Stimulated activated naive CD8-positive, alpha-beta T cell treated with anti-CD3 and anti-CD28 coated beads, Interleukin-15, Interleukin-2, amounts not matched to agents 100 ng/mL and 50 ng/mL, for 24 hours (primary cell): ENCODE measurements around the gene ZNF664.

ENCODE experiments used
- H3K27ac Mint-ChIP-seq: one replicate; pipeline ENCODE4 v1.8.0; 2021; ENCODE audit warnings: mild to moderate bottlenecking, mixed read lengths
- H3K27me3 Mint-ChIP-seq: one replicate; pipeline ENCODE4 v1.8.0; 2021; ENCODE audit warnings: mixed read lengths
- H3K36me3 Mint-ChIP-seq: one replicate; pipeline ENCODE4 v1.8.0; 2021; ENCODE audit warnings: low read depth, mixed read lengths
- H3K4me1 Mint-ChIP-seq: one replicate; pipeline ENCODE4 v1.8.0; 2021; ENCODE audit warnings: low read depth, mixed read lengths
- H3K4me3 Mint-ChIP-seq: one replicate; pipeline ENCODE4 v1.8.0; 2021; ENCODE audit warnings: mild to moderate bottlenecking, mixed read lengths
- H3K9me3 Mint-ChIP-seq: one replicate; pipeline ENCODE4 v1.8.0; 2021; ENCODE audit warnings: mixed read lengths

Gene ZNF664

DNA sequence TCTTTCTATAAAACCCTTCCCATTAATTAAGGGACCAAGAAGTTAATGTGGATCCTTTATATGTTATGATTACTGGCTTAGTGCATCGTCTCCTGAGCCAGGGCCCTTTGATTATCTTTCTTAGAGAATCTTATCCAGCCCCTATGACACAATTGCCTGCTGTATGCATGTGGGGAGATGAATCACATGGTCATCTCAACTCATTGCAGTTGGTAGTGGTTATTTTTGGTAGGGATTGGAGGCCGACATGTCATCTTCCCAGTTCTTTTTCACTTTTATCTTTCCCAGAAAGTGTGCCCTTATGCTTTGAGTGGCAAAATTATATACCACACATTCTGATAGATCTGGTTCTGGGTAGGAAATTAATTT lies 26.0 kb downstream of the ZNF664 start:
- H3K27ac Mint-ChIP-seq, result no peak overlapping the region
- no peaks in the 10 kb centered on the region for H3K9me3 Mint-ChIP-seq
- H3K4me1 Mint-ChIP-seq, result peaks cover 21% of the 10 kb centered on the region
- H3K27me3 Mint-ChIP-seq, result no peaks in the 10 kb centered on the region
- no peak overlapping the region for H3K4me3 Mint-ChIP-seq
- H3K36me3 Mint-ChIP-seq, result peaks cover 14% of the 10 kb centered on the region

DNA sequence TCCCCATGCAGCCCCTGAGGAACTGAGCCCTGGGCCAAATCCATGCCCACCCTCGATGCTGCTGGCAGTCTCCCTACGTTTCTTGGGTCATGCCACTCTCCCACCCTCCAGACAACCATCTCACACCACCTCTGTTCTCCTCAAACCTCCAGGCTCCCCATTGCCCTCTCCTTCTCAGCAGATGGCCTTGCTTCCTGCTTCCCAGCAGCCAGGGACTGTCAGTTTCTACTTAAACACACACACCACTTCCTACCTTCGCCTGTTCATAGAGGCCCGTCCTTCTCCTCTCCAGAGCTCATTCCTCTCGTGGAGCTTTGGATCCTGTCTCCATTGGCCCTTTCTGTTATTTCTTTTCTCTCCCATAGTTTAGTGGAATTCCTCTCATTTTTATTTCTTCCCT lies 27.1 kb downstream of the ZNF664 start:
- Mint-ChIP-seq H3K36me3 (peaks cover 8% of the 10 kb centered on the region), H3K27me3 (no peaks in the 10 kb centered on the region), H3K27ac (no peak overlapping the region), H3K4me3 (no peak overlapping the region), H3K4me1 (peaks cover 14% of the 10 kb centered on the region), H3K9me3 (no peaks in the 10 kb centered on the region)

- Mint-ChIP-seq H3K27me3 (no peaks in the 10 kb centered on the region), H3K27ac (no peak overlapping the region), H3K36me3 (peaks cover 16% of the 10 kb centered on the region), H3K9me3 (no peaks in the 10 kb centered on the region), H3K4me3 (no peak overlapping the region), H3K4me1 (peaks cover 11% of the 10 kb centered on the region)
Measured at GRCh38 chr12:124001343-124001742, 28.3 kb downstream of the ZNF664 start.

DNA sequence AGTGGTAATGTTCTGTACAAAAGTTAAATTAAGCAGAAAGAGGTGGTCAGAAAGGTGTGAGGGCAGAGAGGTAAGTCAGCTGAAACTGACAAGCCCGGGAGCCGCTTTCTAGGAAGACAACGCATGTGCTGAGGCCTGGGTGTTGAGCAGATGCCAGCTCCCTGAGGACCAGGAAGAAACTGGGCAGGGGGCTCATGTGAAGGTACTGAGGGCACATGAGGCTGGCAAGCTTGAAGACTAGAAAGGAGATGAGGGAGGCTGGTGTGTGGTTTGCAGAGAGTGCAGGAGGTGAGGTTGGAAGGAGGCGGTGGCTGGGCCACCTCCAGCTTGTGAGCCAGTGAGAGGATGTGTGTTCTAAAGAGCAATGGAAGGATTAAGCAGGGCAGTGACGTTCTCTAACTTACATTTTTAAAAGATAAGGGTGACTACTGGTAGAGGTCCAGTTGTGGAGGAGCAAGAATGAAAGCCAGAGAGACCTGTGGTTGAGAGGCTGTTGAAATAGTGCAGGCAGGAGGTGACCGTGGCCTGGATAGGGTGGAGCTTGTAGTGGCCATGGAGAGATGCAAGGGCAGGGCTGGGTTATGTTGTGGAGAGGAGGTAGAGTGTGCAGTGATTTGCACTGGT lies 29.1 kb downstream of the ZNF664 start:
- Mint-ChIP-seq H3K27ac (no peak overlapping the region), H3K4me3 (no peak overlapping the region), H3K9me3 (no peaks in the 10 kb centered on the region), H3K36me3 (peaks cover 18% of the 10 kb centered on the region), H3K27me3 (no peaks in the 10 kb centered on the region), H3K4me1 (peaks cover 16% of the 10 kb centered on the region)

- Mint-ChIP-seq H3K4me3 (no peak overlapping the region), H3K4me1 (peaks cover 20% of the 10 kb centered on the region), H3K27me3 (no peaks in the 10 kb centered on the region), H3K36me3 (peaks cover 19% of the 10 kb centered on the region), H3K9me3 (no peaks in the 10 kb centered on the region), H3K27ac (no peak overlapping the region)
Measured at GRCh38 chr12:124002654-124003053, 29.6 kb downstream of the ZNF664 start.

- H3K27me3 Mint-ChIP-seq, result no peaks in the 10 kb centered on the region
- peaks cover 22% of the 10 kb centered on the region for H3K36me3 Mint-ChIP-seq
- H3K27ac Mint-ChIP-seq, result no peak overlapping the region
- H3K9me3 Mint-ChIP-seq, result no peaks in the 10 kb centered on the region
- H3K4me1 Mint-ChIP-seq, result peaks cover 29% of the 10 kb centered on the region
- H3K4me3 Mint-ChIP-seq, result no peak overlapping the region
Measured at GRCh38 chr12:124004233-124004875, 31.3 kb downstream of the ZNF664 start.

- Mint-ChIP-seq H3K4me3 (peak overlapping the region; percentile 31), H3K4me1 (peaks cover 29% of the 10 kb centered on the region), H3K9me3 (no peaks in the 10 kb centered on the region)
Measured at GRCh38 chr12:124006085-124006845, 33.2 kb downstream of the ZNF664 start.

GRCh38 chr12:124006846-124007713 lies 34.1 kb downstream of the ZNF664 start:
- no peaks in the 10 kb centered on the region for H3K9me3 Mint-ChIP-seq
- H3K36me3 Mint-ChIP-seq, result peaks cover 38% of the 10 kb centered on the region
- H3K4me3 Mint-ChIP-seq, result peak overlapping the region; percentile 31
- H3K27me3 Mint-ChIP-seq, result no peaks in the 10 kb centered on the region
- H3K27ac Mint-ChIP-seq, result peak overlapping the region; percentile 51
- H3K4me1 Mint-ChIP-seq, result peaks cover 29% of the 10 kb centered on the region

More at GRCh38 chr12:124006085-124006845, 33.2 kb downstream of the ZNF664 start:
- peak overlapping the region; percentile 51 for H3K27ac Mint-ChIP-seq
- peaks cover 32% of the 10 kb centered on the region for H3K36me3 Mint-ChIP-seq
- no peaks in the 10 kb centered on the region for H3K27me3 Mint-ChIP-seq

DNA sequence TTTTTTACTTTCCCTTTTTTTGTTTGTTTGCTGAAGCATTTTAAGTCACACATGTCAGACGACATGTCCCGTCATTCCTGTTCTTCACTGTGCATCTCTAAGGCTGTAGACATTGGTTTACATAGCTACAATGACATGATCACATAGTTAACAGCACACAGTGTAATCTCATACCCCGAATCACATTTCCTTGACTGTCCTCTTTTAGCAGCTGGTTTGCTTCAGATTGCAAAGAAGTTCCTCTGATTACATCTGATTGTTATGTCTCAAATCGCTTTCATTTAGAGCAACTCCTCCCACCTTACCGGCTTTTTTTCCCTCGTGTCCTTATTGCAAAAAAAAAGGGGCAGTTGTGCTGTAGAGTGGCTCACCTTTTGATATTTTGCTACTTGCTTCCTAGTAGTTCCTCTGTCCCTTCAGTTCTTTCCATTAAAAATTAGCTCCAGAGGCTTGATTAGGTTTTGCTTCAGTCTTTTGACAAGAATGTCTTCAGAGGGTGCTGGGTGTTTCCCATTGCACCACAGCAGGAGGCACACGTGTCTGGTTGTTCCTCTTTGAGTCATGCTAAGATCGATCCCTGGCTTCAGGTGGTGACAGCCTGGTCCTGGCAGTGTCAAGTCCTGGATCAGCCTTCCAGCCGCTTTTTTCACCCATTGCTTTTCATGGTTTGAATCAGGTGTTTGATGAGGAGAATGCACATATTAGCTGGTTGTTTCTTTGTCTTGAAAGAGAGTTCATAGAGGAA lies 35.0 kb downstream of the ZNF664 start:
- Mint-ChIP-seq H3K4me3 (no peak overlapping the region), H3K9me3 (no peaks in the 10 kb centered on the region), H3K27me3 (no peaks in the 10 kb centered on the region), H3K36me3 (peaks cover 48% of the 10 kb centered on the region), H3K4me1 (peaks cover 29% of the 10 kb centered on the region), H3K27ac (no peak overlapping the region)

DNA sequence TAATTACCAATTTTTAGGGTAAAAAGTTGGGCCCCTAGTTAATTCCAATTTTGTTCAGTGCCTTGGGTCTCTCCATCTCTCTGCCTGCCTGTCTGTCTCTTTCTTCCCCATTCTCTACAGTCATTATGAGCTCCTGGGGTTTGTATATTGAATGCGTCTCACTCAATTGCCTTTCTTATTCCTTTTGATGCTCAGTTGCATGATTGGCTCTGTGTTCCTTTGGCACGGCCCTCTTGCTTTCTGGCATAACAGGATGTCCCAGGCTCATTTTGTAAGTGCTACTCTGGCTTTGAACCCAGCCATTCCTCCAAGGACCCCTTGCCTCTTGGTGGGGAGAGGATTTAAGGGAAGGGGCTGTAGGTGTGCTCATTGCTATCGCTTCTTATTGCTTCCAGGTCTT lies 35.6 kb downstream of the ZNF664 start:
- Mint-ChIP-seq H3K9me3 (no peaks in the 10 kb centered on the region), H3K36me3 (peaks cover 52% of the 10 kb centered on the region), H3K27me3 (no peaks in the 10 kb centered on the region), H3K4me3 (no peak overlapping the region), H3K27ac (no peak overlapping the region), H3K4me1 (peaks cover 29% of the 10 kb centered on the region)

DNA sequence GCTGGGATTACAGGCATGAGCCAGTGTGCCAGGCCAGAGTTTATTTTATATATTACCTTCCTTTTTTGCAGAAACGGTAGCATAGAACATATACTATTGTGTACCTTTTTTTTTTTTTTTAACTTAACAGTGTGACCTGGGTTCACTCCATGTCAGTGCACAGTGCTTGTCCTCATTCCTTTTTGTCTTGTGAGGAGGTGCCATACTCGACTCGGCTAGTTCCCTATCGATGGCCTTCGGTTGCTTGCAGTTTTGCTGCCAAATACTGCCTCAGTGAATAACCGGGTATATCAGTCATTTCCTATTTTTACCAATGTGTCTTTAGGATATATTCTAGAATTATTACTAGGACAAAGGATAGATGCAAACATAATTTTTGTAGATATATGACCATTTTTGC lies 36.8 kb downstream of the ZNF664 start:
- peaks cover 60% of the 10 kb centered on the region for H3K36me3 Mint-ChIP-seq
- no peak overlapping the region for H3K4me3 Mint-ChIP-seq
- H3K9me3 Mint-ChIP-seq, result no peaks in the 10 kb centered on the region
- no peak overlapping the region for H3K27ac Mint-ChIP-seq
- H3K4me1 Mint-ChIP-seq, result peaks cover 29% of the 10 kb centered on the region
- no peaks in the 10 kb centered on the region for H3K27me3 Mint-ChIP-seq

- no peaks in the 10 kb centered on the region for H3K27me3 Mint-ChIP-seq
- peaks cover 58% of the 10 kb centered on the region for H3K36me3 Mint-ChIP-seq
- peaks cover 27% of the 10 kb centered on the region for H3K4me1 Mint-ChIP-seq
- H3K9me3 Mint-ChIP-seq, result no peaks in the 10 kb centered on the region
- no peak overlapping the region for H3K4me3 Mint-ChIP-seq
- peak overlapping the region; percentile 7 for H3K27ac Mint-ChIP-seq
Measured at GRCh38 chr12:124010687-124011086, 37.7 kb downstream of the ZNF664 start.

GRCh38 chr12:124011435-124012115 lies 38.6 kb downstream of the ZNF664 start:
- peaks cover 50% of the 10 kb centered on the region for H3K36me3 Mint-ChIP-seq
- H3K4me1 Mint-ChIP-seq, result peaks cover 18% of the 10 kb centered on the region
- H3K9me3 Mint-ChIP-seq, result no peaks in the 10 kb centered on the region
- no peak overlapping the region for H3K4me3 Mint-ChIP-seq
- H3K27ac Mint-ChIP-seq, result no peak overlapping the region
- no peaks in the 10 kb centered on the region for H3K27me3 Mint-ChIP-seq

DNA sequence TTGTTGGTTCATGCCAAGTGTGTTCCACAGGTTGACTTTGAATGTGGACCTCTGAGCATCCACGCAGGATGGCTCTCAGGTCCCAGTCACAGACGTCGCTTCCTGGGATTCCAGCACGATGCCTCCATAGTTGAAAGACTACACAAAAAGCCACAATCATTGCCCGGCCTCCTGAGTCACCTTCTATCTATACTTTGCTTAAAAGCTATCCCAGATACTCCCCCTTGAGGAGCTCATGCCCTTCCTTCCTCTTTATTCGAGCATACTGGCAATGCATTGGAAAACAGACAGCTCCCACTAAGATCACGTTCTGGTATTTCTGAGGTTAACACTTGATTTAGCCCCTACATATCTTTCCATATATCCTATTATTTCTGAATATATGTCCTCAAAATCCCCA lies 40.1 kb downstream of the ZNF664 start:
- Mint-ChIP-seq H3K36me3 (peaks cover 43% of the 10 kb centered on the region), H3K4me3 (no peak overlapping the region), H3K9me3 (no peaks in the 10 kb centered on the region), H3K27me3 (no peaks in the 10 kb centered on the region), H3K27ac (no peak overlapping the region), H3K4me1 (peaks cover 5% of the 10 kb centered on the region)
